ENCODE measurements around the gene HSPA4L.

- no peak for TF ChIP-seq CTCF (IDR thresholded peaks at IDR 0.05)
- no peak for TF ChIP-seq POLR2AphosphoS5 (IDR thresholded peaks at IDR 0.05)
Observed at GRCh38 chr4:127788517-127788916, 6.4 kb downstream of the HSPA4L start.
